GM18519 (cell line): ENCODE results near the gene LDLRAD4.
"Not testable (repeated sequence)": the region's sequence is repeated elsewhere in the genome, so short reads cannot be mapped to it uniquely, and the experiment has no call there.

Source experiments
- ATAC-seq: cut with Tn5 transposase; IDR thresholded peaks from one replicate; pipeline ENCODE4 v1.9.1; 2021; ENCODE audit warnings: mild to moderate bottlenecking, moderate library complexity; ENCODE audit not compliant: unreplicated experiment, low FRiP score

LDLRAD4 gene

DNA sequence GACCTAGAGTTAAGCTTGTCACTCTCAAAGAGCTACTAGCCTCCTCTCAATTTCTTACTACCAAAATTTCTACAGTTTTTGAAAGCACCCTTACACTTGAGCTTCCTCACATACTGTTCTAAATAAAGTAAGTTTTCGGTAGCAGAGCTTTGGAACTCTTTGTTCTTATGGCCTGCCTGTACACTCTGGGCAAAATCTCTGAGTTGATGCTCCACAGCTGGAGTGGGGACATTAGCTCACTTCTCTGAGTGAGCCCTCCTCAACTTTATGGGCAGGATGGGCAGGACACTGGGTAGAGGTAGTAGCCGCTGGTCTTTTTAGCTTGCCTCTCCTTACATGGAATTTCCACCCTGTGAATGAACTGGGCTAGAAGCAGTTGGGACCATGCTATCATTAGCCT lies 380.0 kb downstream of the LDLRAD4 start:
- ATAC-seq, result no peak

DNA sequence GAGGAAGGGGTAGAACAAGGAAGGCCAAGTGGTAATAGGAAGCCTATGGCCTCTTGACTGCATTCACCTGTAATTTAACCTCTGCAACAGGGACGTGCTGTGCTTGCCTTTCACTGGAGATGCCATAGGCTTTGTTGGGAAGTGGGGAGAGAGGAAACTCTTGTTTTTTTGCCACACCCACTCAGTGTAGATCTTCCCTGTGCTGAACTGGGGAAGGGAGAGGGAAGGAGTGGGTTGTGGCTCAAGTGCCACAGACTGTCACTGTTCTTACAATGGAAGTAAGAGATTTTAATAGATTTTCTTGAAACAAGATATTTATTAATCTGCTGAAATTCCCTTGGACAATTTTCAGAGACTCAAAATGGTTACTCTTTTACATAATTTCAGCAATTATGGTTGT lies 380.5 kb downstream of the LDLRAD4 start:
- no peak for ATAC-seq

GRCh38 chr18:13603304-13604019 lies 384.9 kb downstream of the LDLRAD4 start:
- ATAC-seq, result no peak

GRCh38 chr18:13604786-13605185 lies 386.2 kb downstream of the LDLRAD4 start:
- no peak for ATAC-seq

DNA sequence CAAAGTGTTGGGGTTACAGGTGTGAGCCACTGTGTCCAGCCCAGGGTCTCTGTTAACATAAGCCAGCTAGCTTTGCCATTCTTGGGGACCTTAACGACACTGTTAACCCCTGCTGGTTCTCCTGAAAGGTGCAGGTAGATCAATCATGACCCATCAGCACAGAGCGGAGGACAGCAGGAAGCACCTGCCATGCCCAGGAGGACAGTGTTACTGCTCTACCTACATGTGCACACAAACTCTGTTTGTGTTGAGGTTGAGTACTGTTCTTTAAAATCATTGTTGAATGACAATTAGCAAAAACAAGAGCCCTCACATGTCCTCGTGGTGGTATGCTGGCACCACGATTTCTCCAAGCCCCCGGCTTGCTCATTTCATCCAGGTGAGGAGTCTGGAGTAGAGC lies 386.9 kb downstream of the LDLRAD4 start:
- no peak for ATAC-seq

DNA sequence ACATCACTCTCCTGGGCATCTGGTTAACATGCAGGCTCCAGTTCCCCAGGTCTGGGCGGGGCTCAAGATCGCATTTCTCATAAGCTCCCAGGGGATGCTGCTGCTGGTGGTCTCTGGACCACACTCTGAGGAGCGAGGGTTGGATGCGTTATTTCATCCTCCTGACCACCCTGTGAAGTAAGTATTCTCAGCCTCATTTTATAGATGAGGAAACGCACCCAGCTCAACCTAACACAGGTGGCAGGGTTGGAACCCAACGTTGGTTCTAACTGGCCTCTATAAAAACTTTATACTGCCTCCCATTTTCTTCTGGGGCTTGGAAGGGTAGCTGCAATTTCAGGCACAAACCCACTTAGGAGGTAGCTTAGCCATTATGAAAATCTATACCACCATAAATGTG lies 387.3 kb downstream of the LDLRAD4 start:
- ATAC-seq, result no peak

GRCh38 chr18:13606604-13607254 lies 388.2 kb downstream of the LDLRAD4 start:
- no peak for ATAC-seq

GRCh38 chr18:13608024-13608562 lies 389.5 kb downstream of the LDLRAD4 start:
- not testable (repeated sequence) for ATAC-seq

DNA sequence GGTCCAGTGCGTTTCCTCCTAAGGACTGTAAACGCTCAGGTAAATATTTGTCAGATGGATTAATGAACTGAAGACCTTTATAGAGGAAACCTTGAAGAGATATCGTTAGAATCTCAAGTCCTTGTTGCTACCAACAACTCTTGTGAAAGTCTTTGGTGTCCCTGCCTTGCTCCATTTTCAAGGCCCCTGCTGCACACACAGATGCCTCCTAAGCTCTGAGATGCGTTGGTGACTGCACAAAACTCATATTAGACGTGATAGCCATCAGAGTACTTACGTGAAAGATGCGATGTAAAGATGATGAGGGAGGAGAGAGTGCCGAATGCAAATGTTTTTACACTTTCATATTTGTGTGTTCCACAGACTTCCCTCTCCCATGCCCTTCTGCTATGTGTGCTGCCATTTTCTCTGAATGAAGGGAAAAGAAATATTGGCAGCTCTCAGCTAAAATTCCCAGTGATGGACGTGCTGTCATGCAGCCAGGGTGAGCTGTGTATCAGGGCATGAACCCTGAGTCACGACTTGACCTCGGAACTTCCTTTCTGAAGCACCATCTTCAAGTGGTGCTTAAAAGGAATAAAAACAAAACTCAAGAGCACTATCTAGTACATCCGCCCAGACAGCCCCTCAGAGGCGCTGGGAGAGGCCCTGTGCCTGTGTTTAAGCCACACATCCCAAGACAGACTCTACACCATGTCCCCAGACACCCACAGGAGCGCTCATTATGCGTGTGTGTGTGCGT lies 390.4 kb downstream of the LDLRAD4 start:
- no peak for ATAC-seq

- no peak for ATAC-seq
Measured at GRCh38 chr18:13610555-13611141, 392.1 kb downstream of the LDLRAD4 start.

DNA sequence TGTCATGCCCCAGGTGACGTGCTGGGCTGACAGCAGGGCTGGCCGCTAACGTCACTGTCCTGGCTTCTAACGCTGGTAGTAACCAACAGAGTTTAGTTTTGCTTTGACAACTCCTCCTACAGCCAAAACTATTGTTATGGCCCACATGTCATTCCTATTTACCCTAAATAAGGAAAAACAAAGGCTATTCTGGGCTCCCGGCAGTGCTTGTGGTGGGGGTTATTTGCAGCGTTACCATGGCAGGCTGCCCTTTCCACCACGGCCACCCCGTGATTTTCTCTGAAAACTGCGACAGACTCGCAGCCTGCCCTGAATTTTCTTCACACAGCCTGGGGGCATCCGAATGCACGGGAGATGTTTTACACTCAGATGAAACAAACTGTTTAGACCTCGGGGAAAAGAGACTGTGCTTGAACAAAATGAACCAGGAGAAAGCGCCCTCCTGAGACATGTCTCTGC lies 392.6 kb downstream of the LDLRAD4 start:
- ATAC-seq, result no peak

GRCh38 chr18:13611601-13612195 lies 393.1 kb downstream of the LDLRAD4 start:
- no peak for ATAC-seq

- peak; percentile 36 for ATAC-seq
Measured at GRCh38 chr18:13612196-13612997, 393.8 kb downstream of the LDLRAD4 start.

DNA sequence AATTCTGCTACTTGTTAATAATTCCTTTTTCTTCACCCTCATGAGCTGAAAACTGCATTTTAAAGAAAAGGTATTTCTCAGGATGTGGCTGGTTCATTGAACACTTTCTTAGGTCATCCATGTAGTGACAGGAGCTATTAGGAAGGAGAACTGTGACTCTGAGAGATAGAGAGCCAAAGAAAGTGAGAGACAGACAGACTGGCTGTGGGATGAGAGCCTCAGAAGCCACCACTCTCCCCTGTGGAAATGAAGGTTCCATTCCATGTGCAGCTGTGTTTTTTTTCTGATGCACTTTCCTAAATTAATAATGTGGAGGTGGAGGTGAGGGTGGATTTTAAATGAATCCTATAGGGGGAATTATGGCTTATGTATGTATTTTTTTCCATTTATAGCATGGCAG lies 394.5 kb downstream of the LDLRAD4 start:
- ATAC-seq, result no peak

DNA sequence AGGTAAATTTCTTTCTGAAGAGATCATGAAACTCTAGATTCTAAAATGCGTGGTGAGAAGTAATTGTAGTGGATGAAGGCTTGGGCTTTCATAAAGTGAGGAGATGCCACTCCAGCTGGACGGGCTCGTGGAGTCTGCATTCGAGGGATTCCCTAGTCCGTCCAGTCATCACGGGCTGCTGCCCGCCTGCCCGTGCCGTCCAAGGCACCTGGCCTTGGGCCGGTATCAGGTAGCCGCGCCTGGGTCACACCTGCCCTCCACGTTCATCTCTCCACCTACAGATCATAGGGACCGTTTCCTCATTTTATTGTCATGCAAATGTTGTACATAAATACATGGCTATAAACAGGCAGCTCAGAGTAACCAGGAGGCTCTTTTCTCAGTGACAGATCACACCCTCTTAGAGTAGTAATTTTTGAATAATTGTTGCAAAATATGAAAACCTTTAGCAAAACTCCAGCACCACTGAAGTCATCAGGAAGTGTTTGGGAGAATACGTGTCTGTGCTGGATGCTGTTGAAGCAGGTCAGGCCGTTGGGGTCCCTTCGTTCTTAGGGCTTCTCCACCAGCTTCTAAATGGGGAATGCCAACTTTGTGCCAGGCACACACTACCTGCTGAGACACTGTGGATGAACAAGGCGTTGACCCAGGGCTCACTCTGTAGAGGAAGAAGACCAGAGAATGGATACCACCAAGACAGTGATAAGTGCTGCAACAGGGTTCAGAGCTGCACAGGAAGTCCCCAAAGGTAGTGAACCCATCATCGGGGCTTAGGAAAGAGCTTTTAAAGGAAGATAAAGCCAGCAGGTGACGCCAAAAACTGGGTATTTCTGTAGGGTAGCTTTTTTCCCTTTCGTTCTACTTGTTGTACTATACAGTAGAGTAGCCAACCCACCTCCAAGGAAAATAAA lies 395.3 kb downstream of the LDLRAD4 start:
- ATAC-seq, result no peak

DNA sequence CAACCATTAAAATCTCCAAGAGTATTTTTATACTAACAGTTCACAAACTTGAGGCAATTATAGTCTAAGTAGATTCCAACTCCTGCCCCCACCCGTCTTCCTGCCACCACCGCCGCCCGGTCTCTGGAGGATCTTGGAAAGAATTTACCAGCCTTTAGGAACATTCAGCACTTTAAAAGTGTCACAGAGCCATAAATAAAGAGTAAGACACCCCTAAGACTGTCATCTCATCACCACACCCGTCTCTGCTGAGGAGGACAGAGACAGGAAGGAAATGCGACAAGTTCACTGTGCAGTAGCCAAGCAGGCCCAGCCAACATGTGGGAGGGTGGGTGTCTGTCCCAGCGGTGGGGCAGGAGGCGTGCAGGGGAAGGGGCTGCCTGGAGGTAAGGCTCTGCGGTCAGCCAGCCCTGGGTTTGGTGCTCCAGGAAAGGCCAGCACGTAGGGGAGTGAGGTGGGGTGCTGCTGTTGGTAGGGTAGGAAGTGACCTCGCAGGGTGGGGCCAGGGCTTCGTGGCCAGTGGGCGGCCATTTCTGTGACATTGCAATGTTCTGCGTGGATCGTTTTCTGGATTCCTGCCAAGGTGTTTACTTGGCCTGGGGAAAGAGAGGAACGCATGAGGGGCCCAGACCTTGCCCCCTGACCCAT lies 396.2 kb downstream of the LDLRAD4 start:
- ATAC-seq, result no peak

DNA sequence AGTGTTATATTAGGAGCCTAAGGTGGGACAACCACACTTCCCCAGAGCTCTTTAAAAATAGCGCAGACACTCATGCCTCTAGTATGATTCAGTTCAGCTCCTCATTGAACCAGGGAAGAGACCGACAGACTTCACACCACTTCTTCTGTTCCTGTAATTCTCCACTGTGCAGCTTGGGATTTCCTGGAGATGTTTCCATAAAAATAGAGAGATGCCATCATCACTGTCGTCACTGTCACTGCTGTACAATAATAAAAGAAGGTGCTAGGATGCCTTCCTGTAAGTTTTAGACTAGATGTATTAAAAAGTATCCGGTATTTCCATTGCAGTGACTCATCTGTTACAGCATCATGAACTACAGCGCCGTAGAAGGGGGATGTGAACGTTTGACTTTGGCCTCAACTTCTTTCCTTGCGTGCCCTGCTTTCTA lies 396.9 kb downstream of the LDLRAD4 start:
- ATAC-seq, result no peak

- ATAC-seq, result no peak
Measured at GRCh38 chr18:13616041-13616440, 397.5 kb downstream of the LDLRAD4 start.
